CD4-positive, alpha-beta T cell treated with Interleukin-6 for 4 hours (primary cell): Measurements from ENCODE around the gene PPP4R4.
A peak's percentile ranks its signal among the peaks of the same experiment; 100 is the strongest.
"Not testable (repeated sequence)": the region's sequence is repeated elsewhere in the genome, so short reads cannot be mapped to it uniquely, and the experiment has no call there.

Source experiments
- DNase-seq: peaks from one replicate; pipeline ENCODE4 v3.0.0-alpha.2; 2020; ENCODE audit warnings: mixed read lengths

Gene PPP4R4

GRCh38 chr14:94180655-94181271 is 6.6 kb downstream of the PPP4R4 start:
- peak; percentile 26 for DNase-seq

GRCh38 chr14:94181835-94182234 is 7.7 kb downstream of the PPP4R4 start:
- no peak for DNase-seq

- no peak for DNase-seq
These were observed 18.4 kb downstream of the PPP4R4 start for GRCh38 chr14:94192536-94192935.

- DNase-seq: no peak
These were observed 19.7 kb downstream of the PPP4R4 start for GRCh38 chr14:94193776-94194175.

GRCh38 chr14:94196057-94196456 is 21.9 kb downstream of the PPP4R4 start:
- DNase-seq: no peak

GRCh38 chr14:94203473-94204210 is 29.5 kb downstream of the PPP4R4 start:
- DNase-seq: no peak

- DNase-seq: no peak
These were observed 38.9 kb downstream of the PPP4R4 start for GRCh38 chr14:94213021-94213420.

- no peak for DNase-seq
These were observed 39.6 kb downstream of the PPP4R4 start for GRCh38 chr14:94213741-94214140.

- no peak for DNase-seq
These were observed 43.0 kb downstream of the PPP4R4 start for GRCh38 chr14:94217116-94217515.

- not testable (repeated sequence) for DNase-seq
These were observed 44.2 kb downstream of the PPP4R4 start for GRCh38 chr14:94218198-94218886.

GRCh38 chr14:94224040-94224439 is 49.9 kb downstream of the PPP4R4 start:
- no peak for DNase-seq

GRCh38 chr14:94225460-94226378 is 51.6 kb downstream of the PPP4R4 start:
- DNase-seq: no peak

- no peak for DNase-seq
These were observed 52.9 kb downstream of the PPP4R4 start for GRCh38 chr14:94227029-94227428.

- no peak for DNase-seq
These were observed 62.9 kb downstream of the PPP4R4 start for GRCh38 chr14:94237046-94237445.

- DNase-seq: no peak
These were observed 63.9 kb downstream of the PPP4R4 start for GRCh38 chr14:94237983-94238382.

GRCh38 chr14:94239406-94239805 is 65.3 kb downstream of the PPP4R4 start:
- no peak for DNase-seq

GRCh38 chr14:94244182-94244581 is 70.1 kb downstream of the PPP4R4 start:
- no peak for DNase-seq

GRCh38 chr14:94264195-94264594 is 90.1 kb downstream of the PPP4R4 start:
- DNase-seq: not testable (repeated sequence)

GRCh38 chr14:94267352-94267751 is 93.2 kb downstream of the PPP4R4 start:
- DNase-seq: no peak

- not testable (repeated sequence) for DNase-seq
These were observed 94.5 kb downstream of the PPP4R4 start for GRCh38 chr14:94268582-94268981.

GRCh38 chr14:94269156-94269555 is 95.0 kb downstream of the PPP4R4 start:
- DNase-seq: no peak

GRCh38 chr14:94276898-94277561 is 102.9 kb downstream of the PPP4R4 start:
- DNase-seq: not testable (repeated sequence)
